ENCODE data around the gene CCDC68. TPM values are rescaled to one million over a fixed set of nuclear protein-coding genes. Genes with fewer than 3 reads are reported as not detected.
A peak's percentile ranks its signal among the peaks of the same experiment; 100 is the strongest.

CCDC68 gene
- total and polyA plus RNA-seq, 2 of the 13 experiments (the other 11 are each of a cell fraction or from before 2014, with no cell fraction given), result 4.6 to 13.3 TPM

- TF ChIP-seq SP140L (CRISPR knock-in tag; IDR thresholded peaks at IDR 0.05; ENCODE audit: borderline replicate concordance) (no peak), MBD4 (IDR thresholded peaks at IDR 0.05; ENCODE audit: borderline replicate concordance, low read length) (no peak), NFIB (CRISPR knock-in tag; IDR thresholded peaks at IDR 0.05; ENCODE audit: borderline replicate concordance) (no peak), HIC2 (CRISPR knock-in tag; IDR thresholded peaks at IDR 0.05; ENCODE audit: low read depth) (peak; percentile 21; the same call in 1 of the 2 replicates), TRAFD1 (CRISPR knock-in tag; IDR thresholded peaks at IDR 0.05; ENCODE audit: borderline replicate concordance) (no peak), POLR2G (IDR thresholded peaks at IDR 0.05; ENCODE audit: low read depth, low read length) (peak; percentile 57; the same call in 1 of the 2 replicates), ZNF552 (CRISPR knock-in tag; IDR thresholded peaks at IDR 0.05; ENCODE audit: borderline replicate concordance) (no peak), ZBTB3 (CRISPR knock-in tag; IDR thresholded peaks at IDR 0.05; ENCODE audit: borderline replicate concordance, low read depth) (0 out of 2 replicates have a peak, but pooled peaks have one; percentile 32), TRIM22 (IDR thresholded peaks at IDR 0.05) (no peak), SMAD3 (CRISPR knock-in tag; IDR thresholded peaks at IDR 0.05) (no peak; the same call in 1 of the 2 replicates), ZNF121 (CRISPR knock-in tag; IDR thresholded peaks at IDR 0.05) (peak; percentile 56; the same call in 1 of the 2 replicates), NFKB2 (CRISPR knock-in tag; IDR thresholded peaks at IDR 0.05; ENCODE audit: borderline replicate concordance) (peak; percentile 25; the same call in 1 of the 2 replicates), NR3C1 (CRISPR knock-in tag; IDR thresholded peaks at IDR 0.05) (no peak), RAD21 (CRISPR knock-in tag; IDR thresholded peaks at IDR 0.05) (peak; percentile 30), MTERF4 (CRISPR knock-in tag; IDR thresholded peaks at IDR 0.05) (no peak; the same call in 1 of the 2 replicates), CENPBD1 (CRISPR knock-in tag; IDR thresholded peaks at IDR 0.05; ENCODE audit: borderline replicate concordance, low read depth) (no peak), POLR2A (IDR thresholded peaks at IDR 0.05; ENCODE audit: insufficient read depth in 1 of 2, low read depth in 2 of 2, low read length in 2 of 2) (peak in 1 of 2 experiments; percentile 77; a peak in 2 of 4 replicates), ZNF224 (CRISPR knock-in tag; IDR thresholded peaks at IDR 0.05) (no peak), MED13 (CRISPR knock-in tag; IDR thresholded peaks at IDR 0.05) (no peak), ZNF761 (CRISPR knock-in tag; conservative IDR thresholded peaks at IDR 0.05) (no peak)
Observed at GRCh38 chr18:54958704-54959625, at the start of gene CCDC68 (continued).

All from HepG2 (cell line).